Activated CD8-positive, alpha-beta T cell treated with anti-CD3 and anti-CD28 coated beads for 36 hours (primary cell): ENCODE data around the gene SLC12A7. TPM values are rescaled to one million over a fixed set of nuclear protein-coding genes. Genes with fewer than 3 reads are reported as not detected.

ENCODE experiments used
- ATAC-seq: fragments of 200-7000 bp; cut with Tn5 transposase; one replicate; pipeline ENCODE4 v1.10.0; 2021; ENCODE audit warnings: mild to moderate bottlenecking, moderate library complexity
- CTCF ChIA-PET: fragments of 350-600 bp; sonication (Branson Sonifier 250); formaldehyde crosslinking; loops from one replicate; lab custom pipeline; 2021; ENCODE audit warnings: antibody characterized with exemption; lab: Charles Lee
- POLR2A ChIA-PET: fragments of 350-600 bp; sonication (Branson Sonifier 250); formaldehyde crosslinking; loops from one replicate; lab custom pipeline; 2021; ENCODE audit warnings: antibody characterized with exemption; lab: Charles Lee
- DNase-seq: peaks from one replicate; pipeline ENCODE4 v3.0.0-alpha.2; 2020
- H3K27ac Mint-ChIP-seq: one replicate; pipeline ENCODE4 v1.8.0; 2021; ENCODE audit warnings: mild to moderate bottlenecking, mixed read lengths
- H3K27me3 Mint-ChIP-seq: one replicate; pipeline ENCODE4 v1.8.0; 2021; ENCODE audit warnings: mixed read lengths
- H3K36me3 Mint-ChIP-seq: one replicate; pipeline ENCODE4 v1.8.0; 2021; ENCODE audit warnings: low read depth, mixed read lengths
- H3K4me1 Mint-ChIP-seq: one replicate; pipeline ENCODE4 v1.8.0; 2021; ENCODE audit warnings: low read depth, mixed read lengths
- H3K4me3 Mint-ChIP-seq: one replicate; pipeline ENCODE4 v1.8.0; 2021; ENCODE audit warnings: mild to moderate bottlenecking, moderate library complexity, mixed read lengths
- H3K9me3 Mint-ChIP-seq: one replicate; pipeline ENCODE4 v1.8.0; 2021; ENCODE audit warnings: mixed read lengths
- CTCF ChIP-seq: fragments of 200-600 bp; IDR thresholded peaks from one replicate; pipeline ENCODE4 v1.8.0; 2022; ENCODE audit warnings: antibody characterized with exemption, mild to moderate bottlenecking
- intact Hi-C: fragments of 100-400 bp; cut with micrococcal nuclease; formaldehyde crosslinking; loops from one replicate; pipeline ENCODE4 v1.10.0; 2022
- total RNA-seq, 2 experiments: library from RNA; stranded (reverse); gene quantifications; one replicate each; pipeline ENCODE4 v1.2.3, GENCODE V29; 2021

The SLC12A7 gene
- total RNA-seq, 2 experiments from 2014 or later = 21.6 to 24.8 TPM

GRCh38 chr5:1116977-1117376 lies 5.1 kb upstream of the SLC12A7 start:
- no peaks in the 10 kb centered on the region for H3K36me3 Mint-ChIP-seq
- no peaks in the 10 kb centered on the region for H3K27me3 Mint-ChIP-seq
- TF ChIP-seq CTCF = no peak
- intact Hi-C loops = no loop called here
- H3K9me3 Mint-ChIP-seq = no peaks in the 10 kb centered on the region
- ATAC-seq = no peak
- ChIA-PET POLR2A (no interaction called here), CTCF (interaction anchor here (1.2 to 1.3 kb wide), 2 partner anchors 11 to 57 kb away, joined by 3 read pairs; no protein-coding TSS in a partner anchor)
- H3K4me1 Mint-ChIP-seq = peaks cover 8% of the 10 kb centered on the region
- no peak overlapping the region for H3K4me3 Mint-ChIP-seq
- DNase-seq = no peak
- H3K27ac Mint-ChIP-seq = no peak overlapping the region

- DNase-seq (no peak), ATAC-seq (no peak)
- no peak for TF ChIP-seq CTCF
- Mint-ChIP-seq H3K27me3 (no peaks in the 10 kb centered on the region), H3K9me3 (no peaks in the 10 kb centered on the region), H3K4me1 (peaks cover 8% of the 10 kb centered on the region), H3K27ac (no peak overlapping the region), H3K36me3 (no peaks in the 10 kb centered on the region), H3K4me3 (no peak overlapping the region)
- POLR2A ChIA-PET = no interaction called here
- intact Hi-C loops = no loop called here
- CTCF ChIA-PET = no interaction called here
Observed at GRCh38 chr5:1116109-1116740, 4.4 kb upstream of the SLC12A7 start.

- Mint-ChIP-seq H3K4me3 (no peak overlapping the region), H3K9me3 (no peaks in the 10 kb centered on the region), H3K36me3 (no peaks in the 10 kb centered on the region), H3K27me3 (no peaks in the 10 kb centered on the region), H3K4me1 (peaks cover 14% of the 10 kb centered on the region), H3K27ac (no peak overlapping the region)
- TF ChIP-seq CTCF = no peak
- DNase-seq (no peak), ATAC-seq (no peak)
- CTCF ChIA-PET = interaction anchor here (0.8 to 1.5 kb wide), 2 partner anchors 9 to 25 kb away, joined by 3 to 4 read pairs; no protein-coding TSS in a partner anchor
- POLR2A ChIA-PET = no interaction called here
- intact Hi-C loops = no loop called here
Observed at GRCh38 chr5:1115123-1115815, 3.4 kb upstream of the SLC12A7 start.

GRCh38 chr5:1113805-1114586 lies 2.1 kb upstream of the SLC12A7 start:
- Mint-ChIP-seq H3K4me3 (no peak overlapping the region), H3K4me1 (peaks cover 26% of the 10 kb centered on the region), H3K27me3 (no peaks in the 10 kb centered on the region), H3K27ac (no peak overlapping the region), H3K36me3 (peaks cover 2% of the 10 kb centered on the region), H3K9me3 (no peaks in the 10 kb centered on the region)
- no peak for ATAC-seq
- TF ChIP-seq CTCF = no peak
- POLR2A ChIA-PET = interaction anchor here (1.3 to 1.5 kb wide), 2 partner anchors 9 to 16 kb away, joined by 3 to 4 read pairs; no protein-coding TSS in a partner anchor
- CTCF ChIA-PET = interaction anchor here (0.8 to 1.5 kb wide), 2 partner anchors 8 to 10 kb away, joined by 3 to 4 read pairs; no protein-coding TSS in a partner anchor
- intact Hi-C loops = no loop called here
- DNase-seq = no peak
